ENCODE results near the gene IREB2.
"Not testable (repeated sequence)": the region's sequence is repeated elsewhere in the genome, so short reads cannot be mapped to it uniquely, and the experiment has no call there.

The IREB2 gene

GRCh38 chr15:78396186-78396814, 41.7 kb upstream of the IREB2 start:
- DNase-seq (ENCODE audit: insufficient read length) (no peak), FAIRE-seq (no peak)
- TF ChIP-seq POLR2A (IDR thresholded peaks at IDR 0.05; ENCODE audit: low read depth, low read length) (no peak), TAF1 (IDR thresholded peaks at IDR 0.05; ENCODE audit: borderline replicate concordance, low read depth, low read length) (no peak), POLR2AphosphoS5 (IDR thresholded peaks at IDR 0.05; ENCODE audit: low read depth, low read length) (no peak)

GRCh38 chr15:78396976-78397375, 41.0 kb upstream of the IREB2 start:
- no peak for FAIRE-seq
- TF ChIP-seq POLR2AphosphoS5 (IDR thresholded peaks at IDR 0.05; ENCODE audit: low read depth, low read length) (no peak), TAF1 (IDR thresholded peaks at IDR 0.05; ENCODE audit: borderline replicate concordance, low read depth, low read length) (no peak), POLR2A (IDR thresholded peaks at IDR 0.05; ENCODE audit: low read depth, low read length) (no peak)
- DNase-seq (ENCODE audit: insufficient read length) = no peak

- FAIRE-seq (no peak), DNase-seq (ENCODE audit: insufficient read length) (no peak)
Measured at GRCh38 chr15:78397382-78397781, 40.6 kb upstream of the IREB2 start.

GRCh38 chr15:78398076-78398825, 39.8 kb upstream of the IREB2 start:
- DNase-seq (ENCODE audit: insufficient read length) (no peak), FAIRE-seq (no peak)
- TF ChIP-seq POLR2AphosphoS5 (IDR thresholded peaks at IDR 0.05; ENCODE audit: low read depth, low read length) (no peak), POLR2A (IDR thresholded peaks at IDR 0.05; ENCODE audit: low read depth, low read length) (no peak), TAF1 (IDR thresholded peaks at IDR 0.05; ENCODE audit: borderline replicate concordance, low read depth, low read length) (no peak)

More at GRCh38 chr15:78397382-78397781, 40.6 kb upstream of the IREB2 start:
- TF ChIP-seq TAF1 (IDR thresholded peaks at IDR 0.05; ENCODE audit: borderline replicate concordance, low read depth, low read length) = no peak
- TF ChIP-seq POLR2AphosphoS5 (IDR thresholded peaks at IDR 0.05; ENCODE audit: low read depth, low read length) = no peak
- no peak for TF ChIP-seq POLR2A (IDR thresholded peaks at IDR 0.05; ENCODE audit: low read depth, low read length)

- DNase-seq (ENCODE audit: insufficient read length) (no peak), FAIRE-seq (no peak)
Measured at GRCh38 chr15:78399091-78399490, 38.9 kb upstream of the IREB2 start.

GRCh38 chr15:78402061-78402610, 35.9 kb upstream of the IREB2 start:
- TF ChIP-seq TAF1 (IDR thresholded peaks at IDR 0.05; ENCODE audit: borderline replicate concordance, low read depth, low read length) = no peak
- TF ChIP-seq POLR2A (IDR thresholded peaks at IDR 0.05; ENCODE audit: low read depth, low read length) = no peak
- no peak for TF ChIP-seq POLR2AphosphoS5 (IDR thresholded peaks at IDR 0.05; ENCODE audit: low read depth, low read length)
- DNase-seq (ENCODE audit: insufficient read length) (no peak), FAIRE-seq (no peak)

More at GRCh38 chr15:78399091-78399490, 38.9 kb upstream of the IREB2 start:
- TF ChIP-seq POLR2A (IDR thresholded peaks at IDR 0.05; ENCODE audit: low read depth, low read length) = no peak
- no peak for TF ChIP-seq TAF1 (IDR thresholded peaks at IDR 0.05; ENCODE audit: borderline replicate concordance, low read depth, low read length)
- TF ChIP-seq POLR2AphosphoS5 (IDR thresholded peaks at IDR 0.05; ENCODE audit: low read depth, low read length) = no peak

- DNase-seq (ENCODE audit: insufficient read length) (no peak), FAIRE-seq (no peak)
- TF ChIP-seq TAF1 (IDR thresholded peaks at IDR 0.05; ENCODE audit: borderline replicate concordance, low read depth, low read length) (no peak), POLR2A (IDR thresholded peaks at IDR 0.05; ENCODE audit: low read depth, low read length) (no peak), POLR2AphosphoS5 (IDR thresholded peaks at IDR 0.05; ENCODE audit: low read depth, low read length) (no peak)
Measured at GRCh38 chr15:78404125-78404524, 33.9 kb upstream of the IREB2 start.

GRCh38 chr15:78404796-78405195, 33.2 kb upstream of the IREB2 start:
- DNase-seq (ENCODE audit: insufficient read length); FAIRE-seq: not testable (repeated sequence)

GRCh38 chr15:78405336-78405924, 32.6 kb upstream of the IREB2 start:
- no peak for DNase-seq (ENCODE audit: insufficient read length)
- no peak for FAIRE-seq
- no peak for TF ChIP-seq TAF1 (IDR thresholded peaks at IDR 0.05; ENCODE audit: borderline replicate concordance, low read depth, low read length)
- TF ChIP-seq POLR2A (IDR thresholded peaks at IDR 0.05; ENCODE audit: low read depth, low read length) = no peak
- TF ChIP-seq POLR2AphosphoS5 (IDR thresholded peaks at IDR 0.05; ENCODE audit: low read depth, low read length) = no peak

GRCh38 chr15:78406016-78406585, 31.9 kb upstream of the IREB2 start:
- TF ChIP-seq POLR2A (IDR thresholded peaks at IDR 0.05; ENCODE audit: low read depth, low read length) (no peak), POLR2AphosphoS5 (IDR thresholded peaks at IDR 0.05; ENCODE audit: low read depth, low read length) (no peak), TAF1 (IDR thresholded peaks at IDR 0.05; ENCODE audit: borderline replicate concordance, low read depth, low read length) (no peak)
- no peak for FAIRE-seq
- DNase-seq (ENCODE audit: insufficient read length) = no peak

- FAIRE-seq (no peak), DNase-seq (ENCODE audit: insufficient read length) (no peak)
- no peak for TF ChIP-seq POLR2A (IDR thresholded peaks at IDR 0.05; ENCODE audit: low read depth, low read length)
- no peak for TF ChIP-seq POLR2AphosphoS5 (IDR thresholded peaks at IDR 0.05; ENCODE audit: low read depth, low read length)
- no peak for TF ChIP-seq TAF1 (IDR thresholded peaks at IDR 0.05; ENCODE audit: borderline replicate concordance, low read depth, low read length)
Measured at GRCh38 chr15:78407608-78408354, 30.2 kb upstream of the IREB2 start.
